CD4-positive, alpha-beta T cell treated with Interleukin-10 for 1 hour (primary cell): ENCODE measurements around the gene SLC35D2.

Experiments used
- DNase-seq: peaks from one replicate; pipeline ENCODE4 v3.0.0-alpha.2; 2020

Gene SLC35D2

DNA sequence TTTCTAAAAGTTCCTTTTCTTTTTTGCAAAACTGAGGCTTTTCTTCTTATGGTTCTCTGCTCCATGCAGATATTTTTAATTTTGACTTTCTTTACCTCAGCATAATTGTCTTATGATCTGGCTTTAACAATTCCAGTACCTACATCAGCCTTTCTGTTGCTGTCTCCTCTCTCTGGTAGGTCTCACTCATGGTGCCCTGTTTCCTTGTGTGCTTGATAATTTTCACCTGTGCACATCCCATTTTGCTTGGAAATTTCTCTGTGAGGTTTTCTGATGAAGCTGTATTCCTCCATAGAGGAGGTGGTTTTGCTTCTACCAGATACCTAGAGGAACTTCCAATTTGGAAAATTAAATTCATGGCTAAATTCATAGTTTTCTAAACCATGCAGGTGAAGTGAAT, 79.3 kb downstream of the SLC35D2 start:
- no peak for DNase-seq

DNA sequence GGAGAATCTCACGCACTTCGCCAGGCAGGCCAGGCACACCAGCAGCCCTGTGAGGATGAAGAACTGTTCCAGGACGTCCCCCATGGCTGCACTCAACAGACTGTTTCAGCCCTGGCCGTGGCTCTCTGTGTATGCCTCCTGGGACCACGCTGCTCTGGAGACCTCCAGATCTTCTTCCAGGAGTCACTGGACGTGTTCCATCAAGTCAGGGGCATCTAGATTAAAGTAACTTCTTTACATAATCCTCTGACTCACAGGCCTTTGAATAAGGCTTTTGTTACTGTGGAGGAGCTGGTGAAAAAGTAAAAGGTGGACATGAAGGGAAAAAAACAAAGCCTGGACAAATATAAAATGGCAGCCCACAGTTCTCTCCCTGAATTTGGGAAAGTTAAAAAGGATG, 81.5 kb downstream of the SLC35D2 start, which contains the start of gene HSD17B3:
Gene HSD17B3 (minus strand): TSS at position 156 of the 400 bp plus-strand sequence. CDS start 72 bp downstream, at position 84.
- no peak for DNase-seq

GRCh38 chr9:96299823-96300222, 83.7 kb downstream of the SLC35D2 start:
- DNase-seq = no peak

- DNase-seq = no peak
Measured at GRCh38 chr9:96294159-96294545, 89.4 kb downstream of the SLC35D2 start.

- no peak for DNase-seq
Measured at GRCh38 chr9:96293498-96294158, 89.9 kb downstream of the SLC35D2 start.

- DNase-seq = no peak
Measured at GRCh38 chr9:96289392-96289791, 94.1 kb downstream of the SLC35D2 start.

DNA sequence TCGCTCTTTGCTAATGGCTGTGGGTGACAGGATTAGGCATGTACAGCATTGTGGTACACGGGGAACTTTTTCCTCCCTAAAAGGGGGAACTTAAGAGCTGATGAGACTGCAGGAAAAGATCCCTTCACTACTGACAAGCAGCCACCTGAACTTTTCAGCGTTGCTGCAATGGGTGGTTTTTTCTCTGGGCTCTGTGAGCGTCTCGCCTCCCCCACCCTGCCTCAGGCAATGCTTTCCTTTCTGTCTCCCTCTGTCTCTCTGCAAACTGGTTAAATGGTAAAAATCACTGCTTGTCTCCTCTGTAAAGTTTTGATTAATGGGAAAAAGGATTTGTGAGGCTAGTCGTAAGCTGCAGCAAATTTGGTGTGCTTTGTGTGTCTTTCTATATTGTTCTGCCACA, 101.9 kb downstream of the SLC35D2 start:
- DNase-seq = no peak

GRCh38 chr9:96279932-96280331, 103.6 kb downstream of the SLC35D2 start:
- DNase-seq = no peak

DNA sequence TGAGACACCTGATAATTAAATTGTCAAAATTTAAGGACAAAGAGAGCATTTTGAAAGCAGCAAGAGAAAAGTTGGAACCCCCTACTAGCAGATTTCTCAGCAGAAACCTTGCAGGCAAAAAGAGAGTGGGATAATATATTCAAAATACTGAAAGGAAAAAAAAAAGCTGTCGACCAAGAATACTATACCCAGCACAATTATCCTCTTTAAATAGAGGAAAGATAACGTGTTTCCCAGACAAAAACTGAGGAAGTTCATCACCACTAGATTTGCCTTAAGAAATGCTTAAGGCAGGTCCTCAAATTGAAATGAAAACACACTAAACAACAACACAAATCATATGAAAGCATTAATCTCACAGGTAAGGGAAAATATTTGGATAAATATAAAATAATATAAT, 108.6 kb downstream of the SLC35D2 start:
- no peak for DNase-seq
